ENCODE data around the gene MFF.

Gene MFF, protein sequence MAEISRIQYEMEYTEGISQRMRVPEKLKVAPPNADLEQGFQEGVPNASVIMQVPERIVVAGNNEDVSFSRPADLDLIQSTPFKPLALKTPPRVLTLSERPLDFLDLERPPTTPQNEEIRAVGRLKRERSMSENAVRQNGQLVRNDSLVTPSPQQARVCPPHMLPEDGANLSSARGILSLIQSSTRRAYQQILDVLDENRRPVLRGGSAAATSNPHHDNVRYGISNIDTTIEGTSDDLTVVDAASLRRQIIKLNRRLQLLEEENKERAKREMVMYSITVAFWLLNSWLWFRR

DNA sequence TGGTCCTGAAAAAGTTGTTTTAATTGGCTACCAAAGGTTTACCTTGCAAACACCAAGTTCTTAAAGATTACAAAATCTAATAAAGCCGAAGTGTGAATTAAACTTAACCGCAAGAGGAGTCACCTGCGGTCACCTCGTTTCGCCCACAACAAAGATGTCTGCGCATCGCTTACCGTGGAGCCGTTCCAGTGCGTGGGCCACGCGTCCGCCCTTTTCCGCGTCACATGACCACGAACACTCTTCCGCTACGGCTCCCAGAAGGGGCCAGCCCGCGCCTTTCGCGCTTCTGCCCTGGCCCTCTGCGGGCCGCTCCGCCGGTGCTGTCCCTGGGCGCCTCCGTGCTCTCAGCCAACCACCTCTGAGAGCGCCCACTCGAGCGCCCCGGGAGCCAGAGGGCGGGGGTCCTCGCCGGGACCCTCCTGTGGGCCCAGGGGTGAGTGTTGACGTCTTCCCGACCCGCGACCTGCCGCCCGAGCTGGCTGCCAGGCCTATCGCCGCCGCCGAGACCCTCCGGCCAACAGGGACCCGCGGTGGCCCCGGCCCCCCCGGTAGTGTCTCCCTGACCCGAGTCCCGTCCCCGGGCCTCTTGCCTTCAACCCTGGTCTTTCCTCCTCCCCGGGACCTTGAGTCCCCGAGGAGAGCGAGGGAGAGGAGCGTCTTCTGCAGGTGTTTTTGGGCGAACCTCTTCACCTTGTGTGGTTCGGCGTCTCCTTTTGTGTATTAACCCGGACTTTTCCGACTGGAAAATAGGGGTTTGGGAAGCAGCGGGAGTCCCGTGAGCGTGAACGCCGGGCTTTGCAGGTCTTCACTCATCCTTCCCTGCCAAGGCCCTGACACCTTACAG is at the start of gene MFF:
MFF (plus strand) TSS at position 257 of the 844 bp plus-strand sequence. CDS start 5,415 bp downstream, outside the sequence.
- DNase-seq (ENCODE audit: low read depth) = peak; percentile 80

DNA sequence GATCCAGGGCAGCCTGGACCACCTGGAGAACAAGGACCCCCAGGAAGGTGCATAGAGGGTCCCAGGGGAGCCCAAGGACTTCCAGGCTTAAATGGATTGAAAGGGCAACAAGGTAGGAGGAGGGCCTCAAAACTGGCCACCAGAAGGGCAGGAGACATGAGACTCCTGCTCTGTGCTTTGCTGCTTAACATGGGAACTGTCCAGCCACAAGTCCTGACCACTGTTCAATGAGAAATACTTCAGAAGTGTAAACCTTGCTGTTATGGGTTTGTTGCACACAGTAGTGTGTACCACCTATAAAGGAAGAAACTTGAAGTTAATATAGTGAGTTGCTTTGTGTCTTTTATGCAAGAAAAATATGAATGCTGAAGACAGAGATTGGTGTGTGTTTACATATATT is 44.2 kb upstream of the MFF start:
- no peak for DNase-seq (ENCODE audit: low read depth)

DNA sequence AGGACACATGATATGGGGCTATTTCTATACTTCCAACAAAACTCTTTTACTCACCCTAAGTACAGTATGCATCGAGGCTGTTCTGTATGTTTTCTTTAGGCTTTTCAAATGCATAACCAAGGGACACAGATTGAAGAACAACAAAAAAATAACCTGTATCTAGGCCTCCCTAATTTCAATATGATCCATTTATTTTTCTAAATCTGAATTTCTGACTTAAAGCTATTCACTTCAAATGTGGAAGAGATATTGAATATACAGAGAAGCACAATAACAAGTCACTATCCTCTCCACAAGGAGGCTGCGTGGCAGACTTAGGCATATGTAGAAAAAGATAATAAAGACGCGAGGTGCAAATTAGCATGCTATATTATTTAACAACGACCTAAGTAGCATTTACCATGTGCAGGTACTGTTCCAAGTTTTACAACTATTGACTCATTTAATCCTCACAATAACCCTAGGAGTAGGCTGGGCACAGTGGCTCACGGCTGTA is 39.3 kb upstream of the MFF start:
- no peak for DNase-seq (ENCODE audit: low read depth)

DNA sequence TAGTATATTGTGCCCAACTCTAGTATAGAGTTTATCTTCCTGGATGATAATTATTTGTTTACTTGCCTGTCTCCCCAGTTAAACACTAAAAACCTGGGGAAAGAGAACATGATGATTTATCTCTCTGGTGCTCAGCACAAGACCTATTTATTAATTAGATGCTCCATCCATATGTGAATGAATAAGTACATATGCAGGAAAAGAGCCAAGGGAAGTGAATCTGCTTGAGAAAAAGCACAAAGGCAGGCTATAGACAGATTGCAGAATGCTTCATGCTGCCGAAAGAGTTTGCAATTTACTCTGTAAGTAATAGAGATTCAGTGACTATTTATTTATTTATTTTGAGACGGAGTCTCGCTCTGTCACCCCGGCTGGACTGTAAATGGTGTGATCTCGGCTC is 37.3 kb upstream of the MFF start:
- no peak for DNase-seq (ENCODE audit: low read depth)

DNA sequence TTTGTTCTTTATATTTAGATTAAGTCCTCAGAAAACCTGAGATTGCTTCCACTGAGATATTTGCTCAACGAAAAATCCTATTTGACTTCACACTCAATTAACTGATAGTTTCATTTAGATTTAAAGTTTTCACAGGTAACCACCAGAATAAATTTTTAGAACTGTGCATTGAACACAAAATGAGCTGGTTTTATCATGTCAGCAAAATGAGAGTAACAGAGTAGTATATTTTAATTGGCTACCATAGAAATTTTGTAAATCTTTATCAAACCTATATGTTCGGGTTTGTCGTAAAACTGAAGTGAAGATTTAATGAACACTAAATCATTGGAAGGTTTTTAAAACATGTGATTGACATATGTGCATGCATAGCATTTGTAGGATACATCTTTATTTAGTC is 32.7 kb upstream of the MFF start:
- no peak for DNase-seq (ENCODE audit: low read depth)

DNA sequence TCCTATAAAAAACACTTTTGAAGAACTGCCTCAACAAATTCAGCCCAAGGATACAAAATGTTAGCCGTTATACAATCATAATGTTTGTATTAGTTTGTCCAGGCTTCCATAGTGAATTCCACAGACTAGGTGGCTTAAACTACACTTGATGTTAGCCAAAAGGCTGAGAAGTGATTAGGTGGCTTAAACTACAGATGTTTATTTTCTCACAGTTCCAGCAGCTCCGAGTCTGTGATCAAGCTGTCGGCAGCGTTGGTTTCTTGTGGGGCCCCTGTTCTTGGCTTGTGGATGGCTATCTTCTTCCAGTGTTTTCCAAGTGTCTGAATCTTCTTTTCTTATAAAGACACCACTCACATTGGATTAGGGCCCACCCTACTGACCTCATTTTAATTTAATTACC is 31.5 kb upstream of the MFF start:
- DNase-seq (ENCODE audit: low read depth) = no peak

DNA sequence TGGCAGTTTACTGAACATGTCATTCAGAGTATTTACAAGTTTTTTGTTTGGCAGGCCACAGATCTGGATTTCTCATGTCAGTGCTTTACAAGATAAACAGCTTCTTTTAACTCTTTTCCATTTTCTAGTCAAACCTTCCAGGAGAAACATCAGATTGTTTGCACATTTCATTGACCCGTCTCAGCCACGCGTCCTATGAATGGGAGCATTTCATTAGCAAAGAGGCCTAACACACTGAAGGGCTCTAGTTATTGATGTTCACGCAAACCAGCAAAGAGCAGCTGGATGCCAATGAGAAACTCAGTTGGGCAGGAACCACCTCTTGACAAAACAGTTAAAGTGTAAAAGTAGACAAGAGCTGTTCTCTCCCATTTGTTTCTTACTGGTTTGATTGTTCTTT is 29.2 kb upstream of the MFF start:
- no peak for DNase-seq (ENCODE audit: low read depth)

DNA sequence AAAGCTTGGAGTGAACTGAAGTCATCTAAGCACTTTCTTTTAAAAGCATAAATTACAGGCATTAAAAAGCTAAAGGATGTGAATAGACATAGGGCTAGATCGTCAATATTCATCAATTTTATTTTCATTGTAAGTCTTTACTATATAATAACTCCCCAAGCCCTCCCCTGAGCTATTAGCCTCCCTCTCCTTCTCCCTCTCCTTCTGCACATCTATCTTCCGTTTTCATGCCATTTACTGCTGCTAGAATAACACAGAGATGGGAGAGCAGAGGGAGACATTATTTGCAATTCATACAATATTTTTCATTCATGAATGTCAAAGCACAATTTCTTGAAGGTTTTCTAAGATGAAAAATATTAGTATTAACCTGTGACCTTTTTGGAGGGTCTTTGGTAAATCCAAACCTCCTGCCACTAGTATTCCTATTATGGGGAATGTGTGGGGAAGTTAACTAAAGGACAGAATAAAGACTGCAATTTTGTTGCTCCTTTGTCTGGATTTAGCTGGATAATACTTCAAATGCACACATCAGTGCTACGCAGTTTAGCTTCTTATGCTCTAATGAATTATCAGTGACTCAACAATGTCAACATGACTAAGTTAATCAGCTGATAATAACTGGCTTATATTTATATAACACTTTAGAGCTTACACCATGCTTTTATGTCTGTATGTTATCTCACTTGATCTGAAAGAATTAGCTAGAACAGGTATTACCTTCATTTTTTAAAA is 28.2 kb upstream of the MFF start:
- no peak for DNase-seq (ENCODE audit: low read depth)

DNA sequence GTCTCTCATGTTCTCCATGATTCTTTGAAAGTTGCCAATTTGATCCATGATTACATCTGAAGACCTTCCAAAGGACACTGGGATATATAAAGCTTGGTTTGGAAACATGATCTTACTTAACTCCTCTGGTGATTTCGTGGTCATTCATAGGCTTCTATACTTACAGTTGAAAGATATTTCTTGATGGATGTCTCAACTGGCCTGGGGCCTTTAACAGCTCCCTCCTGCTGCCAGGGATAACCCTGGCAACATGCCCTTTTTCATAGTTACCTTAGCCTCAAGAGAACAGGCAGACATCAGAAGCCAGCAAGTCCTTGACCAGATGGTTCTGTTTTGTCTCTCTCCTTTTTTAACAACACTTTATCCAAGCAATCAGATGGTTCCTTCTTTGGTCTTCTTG is 23.5 kb upstream of the MFF start:
- DNase-seq (ENCODE audit: low read depth) = no peak

DNA sequence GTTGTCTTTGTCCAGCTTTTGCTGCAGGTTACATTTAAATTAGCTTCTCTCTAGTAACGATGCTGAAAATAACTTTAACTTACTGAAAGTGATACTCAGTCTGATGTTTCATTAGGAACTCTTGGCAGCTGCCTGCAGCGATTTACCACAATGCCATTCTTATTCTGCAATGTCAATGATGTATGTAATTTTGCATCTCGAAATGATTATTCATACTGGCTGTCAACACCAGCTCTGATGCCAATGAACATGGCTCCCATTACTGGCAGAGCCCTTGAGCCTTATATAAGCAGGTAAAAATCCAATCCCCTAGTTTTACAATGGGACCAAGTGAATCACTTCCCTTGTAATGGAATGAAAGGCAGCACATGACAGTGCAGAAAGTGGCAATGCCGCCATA is 16.3 kb upstream of the MFF start:
- DNase-seq (ENCODE audit: low read depth) = no peak

DNA sequence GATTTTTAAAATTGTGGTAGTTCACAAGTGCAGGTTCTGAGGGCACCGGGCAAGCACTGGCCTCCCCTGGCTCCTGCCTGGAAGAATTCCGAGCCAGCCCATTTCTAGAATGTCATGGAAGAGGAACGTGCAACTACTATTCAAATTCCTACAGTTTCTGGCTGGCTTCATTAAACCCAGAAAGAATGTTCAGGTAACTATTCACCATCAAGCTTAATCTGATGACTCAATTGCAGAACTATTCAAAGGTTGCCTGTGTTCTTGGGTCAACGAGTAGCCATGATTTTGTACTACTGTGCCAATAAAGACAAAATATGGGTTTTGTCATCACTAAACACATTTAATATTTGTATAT is 14.3 kb upstream of the MFF start:
- DNase-seq (ENCODE audit: low read depth) = no peak

DNA sequence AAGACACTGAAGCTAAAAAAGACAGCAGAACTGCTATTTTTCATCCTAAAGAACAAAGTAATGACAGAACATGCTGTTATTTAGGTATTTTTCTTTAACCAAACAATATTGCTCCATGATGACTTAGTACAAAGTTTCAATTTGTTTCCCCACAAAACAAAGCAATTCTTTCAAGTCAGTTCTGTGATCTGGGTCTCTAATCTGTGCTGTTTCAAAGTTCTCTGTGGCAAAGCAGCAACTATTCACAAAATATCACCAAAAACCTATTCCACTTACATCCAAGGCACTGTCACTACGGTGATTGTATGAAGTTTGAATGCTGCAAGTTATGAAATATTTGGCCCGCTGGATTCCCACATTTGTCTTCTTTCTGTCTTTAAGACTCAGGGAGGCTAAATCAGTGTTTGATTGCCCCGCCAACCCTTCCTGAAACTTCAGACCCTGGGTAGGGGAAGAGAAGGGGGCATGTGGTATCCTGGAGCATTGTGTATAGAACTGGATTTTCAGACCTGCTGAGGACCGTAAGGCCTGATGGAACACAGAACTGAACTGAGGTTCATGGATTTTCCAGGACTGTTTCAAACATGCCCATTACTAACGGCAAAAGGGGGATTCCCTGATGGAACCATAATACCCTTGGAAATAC is 13.1 kb upstream of the MFF start:
- DNase-seq (ENCODE audit: low read depth) = no peak

DNA sequence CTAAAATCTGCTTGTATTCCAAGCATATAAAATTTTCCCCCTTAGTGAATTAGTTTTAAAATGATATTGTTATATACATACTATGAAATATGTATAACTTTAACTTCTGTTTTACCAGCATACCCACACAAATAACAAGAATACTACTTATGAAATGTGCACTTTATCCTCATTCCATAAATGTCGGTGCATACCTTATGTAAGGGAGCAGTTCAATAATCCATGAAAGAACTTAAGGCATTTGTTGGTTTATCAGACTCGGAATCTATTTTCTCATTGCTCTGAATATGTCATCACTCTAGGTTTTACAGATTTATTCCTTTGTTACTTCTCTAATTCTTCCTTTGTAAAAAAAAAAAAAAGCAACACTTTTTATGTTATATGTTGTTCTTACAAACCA is 12.5 kb upstream of the MFF start:
- no peak for DNase-seq (ENCODE audit: low read depth)

DNA sequence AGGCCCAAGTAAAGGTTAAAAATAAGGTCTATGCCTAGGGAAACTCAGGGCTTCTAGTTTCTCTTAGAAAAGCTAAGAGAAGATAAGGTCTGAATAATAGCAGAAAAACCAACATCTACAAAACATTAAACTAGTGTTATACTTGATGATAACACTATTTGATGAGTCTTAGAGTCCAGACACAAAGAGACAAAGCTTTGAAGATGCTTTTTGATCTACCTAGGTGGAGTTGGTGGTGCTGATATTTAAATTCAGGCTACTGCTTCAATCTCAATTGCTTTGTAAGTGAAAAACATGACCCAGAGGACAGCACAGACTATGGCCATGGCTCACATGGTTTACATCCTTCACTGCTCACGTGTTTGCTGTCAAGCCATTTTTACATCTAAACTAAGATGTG is 11.7 kb upstream of the MFF start:
- no peak for DNase-seq (ENCODE audit: low read depth)

DNA sequence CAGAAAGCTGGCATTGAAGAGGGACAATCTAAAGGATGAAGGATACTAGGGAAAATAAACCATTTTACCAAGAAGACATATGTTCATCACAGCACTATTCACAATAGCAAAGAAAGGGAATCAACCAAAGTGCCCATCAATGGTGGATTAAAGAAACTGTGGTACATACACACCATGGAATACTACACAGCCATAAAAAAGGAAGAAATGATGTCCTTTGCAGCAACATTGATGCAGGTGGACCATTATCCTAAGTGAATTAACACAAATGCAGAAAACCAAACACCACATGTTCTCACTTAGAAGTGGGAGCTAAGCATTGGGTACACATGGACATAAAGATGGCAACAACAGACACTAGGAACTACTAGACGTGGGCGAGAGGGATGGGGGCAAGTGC is 7.2 kb upstream of the MFF start:
- no peak for DNase-seq (ENCODE audit: low read depth)

DNA sequence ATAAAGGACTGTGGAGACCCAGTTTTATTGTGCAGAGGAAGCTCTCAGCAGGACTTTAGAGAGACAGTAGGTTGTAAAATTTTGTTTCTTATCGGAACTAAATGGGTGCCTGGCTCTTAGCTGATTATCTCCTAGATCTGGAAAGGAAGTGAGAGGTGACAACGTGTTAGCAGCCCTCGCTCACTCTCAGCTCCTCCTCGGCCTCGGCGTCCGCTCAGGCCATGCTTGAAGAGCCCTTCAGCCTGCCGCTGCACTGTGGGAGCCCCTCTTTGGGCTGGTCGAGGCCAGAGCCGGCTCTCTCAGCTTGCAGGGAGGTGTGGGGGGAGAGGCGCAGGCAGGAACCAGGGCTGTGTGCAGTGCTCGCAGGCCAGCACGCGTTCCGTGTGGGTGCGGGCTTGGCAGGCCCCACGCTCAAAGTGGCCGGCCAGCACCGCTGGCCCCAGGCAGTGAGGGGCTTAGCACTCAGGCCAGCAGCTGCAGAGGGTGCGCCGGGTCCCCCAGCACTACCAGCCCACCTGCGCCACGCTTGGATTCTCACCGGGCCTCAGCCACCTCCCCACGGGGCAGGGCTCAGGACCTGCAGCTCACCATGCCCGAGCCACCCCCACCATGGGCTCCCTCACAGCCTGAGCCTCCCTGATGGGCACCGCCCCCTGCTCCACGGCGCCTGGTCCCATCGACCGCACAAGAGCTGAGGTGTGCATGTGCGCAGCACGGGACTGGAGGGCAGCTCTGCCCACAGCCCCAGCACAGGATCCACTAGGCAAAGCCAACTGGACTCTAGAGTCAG is 4.6 kb upstream of the MFF start:
- DNase-seq (ENCODE audit: low read depth) = peak; percentile 53

DNA sequence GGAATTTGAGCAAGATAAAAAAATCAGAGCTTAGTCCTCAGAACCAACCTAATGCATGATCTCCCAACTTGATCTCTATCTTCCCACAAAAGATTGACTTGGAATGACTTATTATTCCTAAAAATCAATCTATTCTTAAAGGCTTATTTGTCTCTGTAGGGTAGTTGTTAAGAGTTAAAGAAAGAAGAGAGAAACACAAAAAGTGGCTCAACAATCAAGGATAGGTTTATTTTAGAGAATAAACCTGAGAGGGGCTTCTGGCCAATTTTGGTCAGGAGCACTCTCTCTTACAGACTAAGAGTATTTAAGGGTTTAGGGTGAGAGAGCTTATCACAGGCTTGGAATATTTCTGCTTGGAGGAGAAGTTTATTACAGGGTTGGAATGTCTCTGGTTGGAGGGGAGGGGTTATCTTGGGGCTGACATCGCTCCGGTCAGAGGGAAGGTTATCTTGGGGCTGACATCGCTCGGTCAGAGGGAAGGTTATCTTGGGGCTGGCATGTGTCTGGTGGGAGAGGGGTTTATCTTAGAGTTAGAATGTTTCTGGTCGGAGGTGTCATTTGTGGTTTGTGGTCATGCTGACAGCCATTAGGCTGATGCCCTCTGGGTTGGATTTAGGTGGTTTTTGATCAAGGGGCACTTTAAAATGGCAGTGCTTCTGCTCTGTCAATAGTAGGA is 2.4 kb upstream of the MFF start:
- DNase-seq (ENCODE audit: low read depth) = peak; percentile 90

DNA sequence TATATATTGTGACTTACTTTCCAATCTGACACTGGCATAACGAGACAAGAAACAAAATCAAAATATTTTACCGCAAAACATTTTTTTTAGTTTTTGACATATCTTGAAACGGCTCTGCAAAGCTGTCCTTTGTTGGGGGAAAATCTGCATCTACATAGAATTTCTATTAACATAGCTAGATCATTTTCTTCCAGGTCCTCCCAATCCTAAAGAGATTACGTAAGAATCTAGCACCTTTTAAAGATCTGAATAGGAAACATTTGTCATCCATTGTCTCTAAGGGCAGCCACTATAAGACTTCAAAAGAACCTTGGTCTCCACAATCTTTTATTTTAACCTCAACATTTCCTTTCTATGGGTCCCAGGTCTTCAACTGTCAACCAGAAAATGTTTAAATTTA is 1.2 kb upstream of the MFF start:
- DNase-seq (ENCODE audit: low read depth) = no peak

DNA sequence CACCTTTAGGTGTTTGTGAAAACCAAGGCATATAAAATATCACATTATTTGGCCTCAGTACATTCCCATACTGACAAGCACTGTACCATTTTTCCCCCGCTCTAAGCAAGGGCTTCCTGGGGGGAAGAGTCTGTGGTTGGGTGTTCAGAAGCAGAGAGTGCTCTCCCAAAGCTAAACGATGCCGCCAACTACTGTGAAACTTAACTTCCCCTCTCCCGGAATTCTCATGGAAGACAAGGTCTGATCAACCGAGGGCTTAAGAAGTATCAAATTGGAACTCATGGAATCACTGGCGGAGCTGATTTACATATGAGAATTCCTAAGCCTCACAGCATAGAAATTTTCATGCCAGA is 433 bp upstream of the MFF start:
- DNase-seq (ENCODE audit: low read depth) = no peak

DNA sequence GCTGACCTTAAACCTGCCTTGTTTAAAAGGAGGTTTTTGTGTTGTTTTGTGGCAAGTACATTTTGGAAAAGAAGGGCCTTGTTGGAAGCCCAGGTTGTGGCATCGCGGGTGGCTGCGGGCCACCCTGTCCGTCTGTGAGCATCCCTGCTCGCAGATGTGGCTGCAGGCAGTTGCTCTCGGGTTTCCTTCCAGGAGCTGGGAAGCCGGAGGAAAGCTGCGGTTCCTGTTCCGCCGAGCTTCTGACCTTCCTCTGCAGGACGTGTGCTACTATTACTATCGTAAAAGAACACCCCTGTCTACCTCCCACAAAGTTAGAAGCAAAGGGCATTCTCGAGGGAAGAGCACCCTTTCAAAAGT is 766 bp downstream of the MFF start:
- peak; percentile 40 for DNase-seq (ENCODE audit: low read depth)

DNA sequence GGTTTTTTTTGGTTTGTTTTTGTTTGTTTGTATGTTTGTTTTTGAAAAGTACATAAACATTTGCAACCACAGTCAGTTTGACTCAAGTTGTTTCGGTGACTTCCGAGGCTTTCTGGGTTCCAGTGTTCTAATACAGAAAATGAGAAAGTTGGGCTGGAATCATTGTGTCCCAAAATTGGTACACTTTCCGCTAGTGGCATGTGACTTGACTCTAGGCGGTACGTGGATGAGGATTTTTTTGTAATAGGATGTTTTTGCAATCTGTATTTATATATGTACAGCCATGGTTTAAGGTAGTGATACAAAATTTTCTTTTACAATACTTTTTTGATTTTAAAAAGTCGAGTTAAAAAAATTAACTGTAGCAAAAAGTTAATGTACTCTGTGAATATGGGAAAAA is 1.7 kb downstream of the MFF start:
- DNase-seq (ENCODE audit: low read depth) = no peak
